NCI-H345 (cell line): Measurements from ENCODE around the gene FAM174C.

Experiments
- DNase-seq: peaks from one replicate; lab custom pipeline; 2025; lab: John Stamatoyannopoulos, UW

The FAM174C gene

GRCh38 chr19:1261798-1262622 lies 13.3 kb upstream of the FAM174C start:
- DNase-seq, result no peak

GRCh38 chr19:1262623-1263123 lies 12.7 kb upstream of the FAM174C start:
- DNase-seq, result no peak

- DNase-seq, result no peak
These were observed 12.1 kb upstream of the FAM174C start for GRCh38 chr19:1263188-1263587.

DNA sequence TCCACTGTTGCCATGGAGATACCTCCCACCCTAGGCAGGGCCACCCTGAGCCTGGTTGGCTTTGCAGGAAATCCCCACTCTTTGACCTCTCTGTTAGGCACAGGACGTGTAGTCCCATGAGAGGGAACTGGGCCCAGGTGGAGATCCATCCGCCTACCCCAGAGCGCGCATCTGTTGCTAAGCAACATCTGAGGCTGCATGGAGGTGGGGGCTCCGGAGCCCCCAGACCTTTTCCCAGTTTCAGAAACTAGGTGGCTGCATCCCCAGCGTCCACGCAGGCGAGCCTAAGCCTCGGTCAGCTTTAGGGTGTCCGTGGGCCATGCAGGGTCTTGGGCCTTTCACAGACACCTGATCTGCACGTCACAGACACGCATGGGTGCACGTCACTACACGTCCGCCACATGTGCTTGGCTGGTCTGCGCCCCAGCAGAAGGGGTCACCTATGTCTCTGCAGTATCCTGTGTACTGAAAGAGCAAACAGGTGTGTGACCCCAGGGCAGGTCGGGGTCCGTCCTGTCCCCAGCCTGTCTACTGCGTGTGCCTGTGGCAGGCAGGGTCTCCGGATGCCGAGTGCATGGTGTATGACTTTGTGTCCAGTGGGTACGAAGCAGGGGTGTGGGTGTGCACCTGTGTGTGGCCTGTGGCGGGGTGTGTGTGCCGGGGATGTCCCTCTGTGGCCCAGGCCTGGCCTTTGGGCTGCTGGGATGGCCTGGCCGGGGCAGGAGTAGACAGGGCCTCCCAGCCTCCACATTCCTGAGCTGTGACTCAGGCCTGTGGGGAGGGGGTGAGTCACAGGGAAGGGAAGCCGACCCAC lies 10.3 kb upstream of the FAM174C start:
- no peak for DNase-seq

DNA sequence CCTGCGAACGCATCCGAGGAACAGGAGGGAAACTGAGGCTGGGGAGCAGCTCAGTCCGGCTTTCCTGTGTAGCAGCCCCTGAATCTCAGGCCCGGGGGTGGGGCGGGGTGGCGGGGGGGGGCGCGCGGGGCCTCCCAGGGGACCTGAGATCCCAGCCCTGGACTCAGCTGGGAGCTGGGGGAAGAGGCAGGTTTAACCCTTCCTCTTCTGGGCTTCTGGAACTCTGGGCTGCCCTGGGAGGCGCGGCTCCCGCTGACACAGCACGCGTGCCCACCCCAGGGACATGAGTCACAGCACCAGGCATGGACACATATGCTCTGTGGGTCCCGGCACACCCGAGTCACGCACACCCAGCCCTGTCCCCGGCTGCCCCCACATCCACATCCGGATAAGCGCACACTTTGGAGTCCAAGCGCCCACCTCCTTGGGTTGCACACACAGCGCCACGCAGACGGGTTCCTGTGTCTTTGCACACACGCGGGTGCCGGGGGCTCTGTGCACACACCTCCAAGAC lies 9.7 kb upstream of the FAM174C start:
- no peak for DNase-seq

GRCh38 chr19:1266129-1266915 lies 9.0 kb upstream of the FAM174C start:
- peak; percentile 73 for DNase-seq

- peak; percentile 50 for DNase-seq
These were observed 8.3 kb upstream of the FAM174C start for GRCh38 chr19:1266916-1267476.

GRCh38 chr19:1267477-1268225 lies 7.7 kb upstream of the FAM174C start:
- peak; percentile 38 for DNase-seq

DNA sequence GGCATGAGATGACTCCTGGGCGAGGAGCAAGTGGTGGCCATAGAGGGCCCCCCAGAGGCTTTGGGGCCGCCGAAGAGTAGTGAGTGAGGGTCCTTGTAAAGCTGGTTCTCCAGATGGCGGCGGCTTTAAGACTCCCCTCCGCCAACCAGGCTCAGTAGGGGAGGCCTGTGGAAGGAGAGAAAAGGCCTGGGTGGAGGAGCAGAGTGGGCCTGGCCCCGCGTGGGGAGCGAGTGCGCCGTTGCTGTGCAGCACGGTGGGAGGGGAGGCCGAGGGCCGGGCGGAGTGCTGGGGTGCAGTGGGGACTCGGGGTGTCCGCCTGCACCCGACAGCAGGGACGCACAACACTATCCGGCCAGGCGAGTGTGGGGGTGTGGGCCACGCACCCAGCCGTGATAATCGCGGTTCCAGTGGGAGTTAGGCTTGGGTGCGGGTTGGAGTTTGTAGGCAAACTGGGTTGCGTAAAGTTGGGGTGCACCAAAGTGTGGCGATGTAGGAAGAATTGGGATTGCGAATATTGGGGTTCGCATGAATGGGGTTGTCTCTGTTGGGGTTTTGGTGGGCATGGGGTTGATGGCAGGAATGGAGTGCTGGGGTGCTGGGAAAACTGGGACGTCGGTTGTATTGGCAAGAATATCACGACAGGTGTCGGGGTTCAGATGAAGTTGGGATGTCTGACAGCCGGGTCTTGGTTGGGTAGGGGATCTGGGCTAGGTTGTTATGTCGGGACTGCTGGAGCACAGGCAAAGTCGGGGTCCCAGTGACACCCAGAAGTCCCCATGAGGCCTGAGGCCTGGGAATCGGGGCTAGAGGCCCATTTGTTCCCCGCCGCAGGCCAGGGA lies 6.9 kb upstream of the FAM174C start:
- DNase-seq, result no peak

- DNase-seq, result peak; percentile 98
These were observed 6.3 kb upstream of the FAM174C start, which contains the start of gene CIRBP for GRCh38 chr19:1269065-1269477. TSS of gene CIRBP (plus strand) at chr19:1269332. CDS start at chr19:1270934, 1,602 bp downstream.

DNA sequence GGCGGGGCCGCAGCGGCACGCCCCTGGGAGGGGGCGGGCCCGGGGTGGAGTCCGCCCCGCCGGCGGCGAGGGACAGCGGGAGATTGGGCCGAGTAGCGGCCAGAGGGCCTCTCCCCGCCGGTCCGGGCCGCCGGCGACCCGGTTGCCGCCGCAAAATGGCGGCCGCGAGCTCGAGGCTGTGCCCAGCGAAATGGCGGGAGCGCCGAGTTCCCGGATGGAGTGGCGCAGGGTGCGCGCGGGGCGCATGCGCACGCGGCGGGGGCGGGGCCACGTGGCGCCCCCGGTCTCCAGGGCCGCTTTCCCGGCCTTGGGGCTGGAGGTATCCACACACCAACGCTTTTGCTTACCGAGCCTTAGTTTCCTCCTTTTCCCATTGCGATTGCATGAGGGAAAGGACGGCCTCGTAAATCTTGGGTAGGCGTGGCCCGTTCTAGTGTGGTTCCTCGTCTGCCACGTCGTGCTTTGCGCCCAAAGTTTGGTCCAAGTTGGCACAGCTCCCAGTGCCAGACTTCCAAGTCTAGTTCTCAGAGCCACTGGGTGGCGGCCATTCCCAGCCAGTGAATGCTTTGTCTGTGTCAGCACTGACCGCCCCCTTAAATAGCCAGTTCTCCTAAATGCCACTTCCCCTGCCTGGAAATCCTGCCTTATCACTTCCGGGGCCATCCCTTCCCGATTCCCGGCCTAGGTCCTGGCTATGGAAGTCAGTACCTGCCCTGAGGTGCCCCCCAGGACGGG lies 5.7 kb upstream of the FAM174C start:
- peak; percentile 89 for DNase-seq

DNA sequence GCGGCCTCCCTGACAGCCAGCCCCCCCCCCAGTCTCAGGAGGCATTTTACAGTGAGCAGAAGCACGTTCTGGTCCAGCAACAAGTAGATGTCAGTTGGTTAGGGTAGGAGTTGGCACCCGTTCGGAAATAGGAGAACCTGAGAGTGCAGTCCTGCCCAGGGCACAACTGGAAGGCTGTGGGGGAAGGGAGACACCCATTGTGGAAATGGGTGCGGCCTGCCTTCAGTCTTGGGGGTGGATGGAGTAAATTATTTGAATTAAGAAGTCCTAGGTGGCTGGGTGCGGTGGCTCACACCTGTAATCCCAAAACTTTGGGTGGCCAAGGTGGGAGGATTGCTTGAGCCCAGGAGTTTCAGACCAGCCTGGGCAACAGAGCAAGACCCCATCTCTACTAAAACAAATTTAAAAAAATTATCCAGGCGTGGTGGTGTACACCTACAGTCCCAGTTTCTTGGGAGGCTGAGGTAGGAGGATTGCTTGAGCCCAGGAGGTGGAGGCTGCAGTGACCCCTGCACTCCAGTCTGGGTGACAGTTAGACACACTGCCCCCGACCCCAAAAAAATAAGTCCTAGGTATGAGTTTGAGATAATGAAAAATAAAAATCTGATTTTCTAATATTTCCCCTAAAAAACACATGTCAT lies 5.0 kb upstream of the FAM174C start:
- no peak for DNase-seq

- DNase-seq, result no peak
These were observed 4.3 kb upstream of the FAM174C start for GRCh38 chr19:1270854-1271527.

- DNase-seq, result no peak
These were observed 3.6 kb upstream of the FAM174C start for GRCh38 chr19:1271528-1272422.

DNA sequence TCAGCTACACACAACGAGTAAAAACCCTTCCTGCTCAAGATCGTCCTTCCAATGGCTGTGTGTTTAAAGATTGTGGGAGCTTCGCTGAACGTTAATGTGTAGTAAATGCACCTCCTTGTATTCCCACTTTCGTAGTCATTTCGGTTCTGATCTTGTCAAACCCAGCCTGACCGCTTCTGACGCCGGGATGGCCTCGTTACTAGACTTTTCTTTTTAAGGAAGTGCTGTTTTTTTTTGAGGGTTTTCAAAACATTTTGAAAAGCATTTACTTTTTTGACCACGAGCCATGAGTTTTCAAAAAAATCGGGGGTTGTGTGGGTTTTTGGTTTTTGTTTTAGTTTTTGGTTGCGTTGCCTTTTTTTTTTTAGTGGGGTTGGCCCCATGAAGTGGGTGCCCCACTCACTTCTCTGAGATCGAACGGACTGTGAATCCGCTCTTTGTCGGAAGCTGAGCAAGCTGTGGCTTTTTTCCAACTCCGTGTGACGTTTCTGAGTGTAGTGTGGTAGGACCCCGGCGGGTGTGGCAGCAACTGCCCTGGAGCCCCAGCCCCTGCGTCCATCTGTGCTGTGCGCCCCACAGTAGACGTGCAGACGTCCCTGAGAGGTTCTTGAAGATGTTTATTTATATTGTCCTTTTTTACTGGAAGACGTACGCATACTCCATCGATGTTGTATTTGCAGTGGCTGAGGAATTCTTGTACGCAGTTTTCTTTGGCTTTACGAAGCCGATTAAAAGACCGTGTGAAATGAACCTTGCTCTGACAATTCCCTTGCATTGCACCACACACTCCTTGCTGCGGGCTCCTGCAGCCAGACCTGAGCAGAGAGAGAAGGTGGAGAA lies 2.7 kb upstream of the FAM174C start:
- no peak for DNase-seq
